Activated T-cell treated with anti-CD3 and anti-CD28 coated beads for 1 hour (primary cell): Measurements from ENCODE around the gene MED12L.

Experiments used
- DNase-seq: peaks from one replicate; pipeline ENCODE4 v3.0.0-alpha.2; 2020; ENCODE audit warnings: low read depth

The MED12L gene

DNA sequence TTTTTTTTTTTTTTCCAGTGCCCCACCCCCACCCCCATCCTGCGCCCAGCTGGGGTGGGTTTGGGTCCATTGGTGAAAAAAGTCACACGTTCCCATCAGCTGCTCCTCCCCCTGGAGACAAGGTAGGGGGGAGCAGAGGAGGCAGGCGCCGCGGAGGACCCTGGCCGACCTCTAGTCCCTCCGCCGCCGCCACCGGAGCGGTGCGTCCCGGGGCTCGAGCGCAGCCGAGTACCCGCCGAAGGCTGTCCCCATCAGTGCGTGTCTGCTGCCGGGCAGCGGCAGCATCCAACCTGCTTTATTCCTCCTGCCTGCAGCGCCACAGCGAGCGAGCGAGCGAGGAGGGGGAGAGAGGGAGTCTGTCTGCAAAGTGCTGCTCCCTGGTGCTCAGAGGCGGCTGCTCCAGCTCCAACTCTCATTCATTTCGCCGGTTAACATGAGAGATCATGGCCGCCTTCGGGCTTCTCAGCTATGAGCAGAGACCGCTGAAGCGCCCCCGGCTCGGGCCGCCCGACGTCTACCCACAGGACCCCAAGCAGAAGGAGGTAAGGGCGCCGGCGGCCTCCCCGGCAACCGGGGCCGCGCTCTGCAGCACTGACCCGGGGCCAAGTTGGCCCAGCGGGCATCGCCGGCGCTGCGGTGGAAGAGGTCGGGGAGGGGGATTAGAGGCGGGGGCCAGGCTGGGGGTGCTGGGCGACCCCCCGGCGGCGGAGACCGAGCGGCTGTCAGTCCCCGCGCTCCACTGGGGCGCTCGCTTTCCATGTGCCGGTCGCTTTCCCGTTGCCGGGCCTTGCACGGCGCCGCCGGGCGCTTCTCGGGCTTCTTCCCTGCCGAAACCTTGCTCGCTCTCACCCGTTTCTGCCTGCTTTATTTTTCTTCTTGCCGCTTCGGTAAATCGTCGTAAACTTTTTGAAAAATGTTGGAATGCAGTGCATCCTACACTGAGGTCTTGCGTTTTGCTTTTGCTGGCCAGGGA lies 1.3 kb downstream of the MED12L start:
- DNase-seq, result peak; percentile 39

DNA sequence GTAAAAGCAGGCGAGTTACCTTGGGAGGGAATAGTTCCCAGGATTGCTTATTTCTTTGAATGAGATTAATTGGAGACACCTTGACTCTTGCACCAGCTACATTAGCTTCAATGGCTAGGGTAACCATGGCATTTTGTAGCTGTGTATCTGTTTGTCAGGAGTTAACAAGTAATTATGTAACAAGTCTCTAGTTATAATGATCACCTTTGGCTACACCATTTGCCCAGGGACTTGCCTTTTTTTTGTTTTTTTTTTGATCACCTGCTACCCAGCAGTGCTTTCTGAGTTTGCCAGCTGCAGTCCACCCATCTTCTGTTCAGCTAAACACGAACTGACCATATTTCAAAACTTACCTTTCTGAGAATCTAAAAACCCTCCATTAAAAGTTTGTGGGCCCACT lies 2.2 kb downstream of the MED12L start:
- no peak for DNase-seq

DNA sequence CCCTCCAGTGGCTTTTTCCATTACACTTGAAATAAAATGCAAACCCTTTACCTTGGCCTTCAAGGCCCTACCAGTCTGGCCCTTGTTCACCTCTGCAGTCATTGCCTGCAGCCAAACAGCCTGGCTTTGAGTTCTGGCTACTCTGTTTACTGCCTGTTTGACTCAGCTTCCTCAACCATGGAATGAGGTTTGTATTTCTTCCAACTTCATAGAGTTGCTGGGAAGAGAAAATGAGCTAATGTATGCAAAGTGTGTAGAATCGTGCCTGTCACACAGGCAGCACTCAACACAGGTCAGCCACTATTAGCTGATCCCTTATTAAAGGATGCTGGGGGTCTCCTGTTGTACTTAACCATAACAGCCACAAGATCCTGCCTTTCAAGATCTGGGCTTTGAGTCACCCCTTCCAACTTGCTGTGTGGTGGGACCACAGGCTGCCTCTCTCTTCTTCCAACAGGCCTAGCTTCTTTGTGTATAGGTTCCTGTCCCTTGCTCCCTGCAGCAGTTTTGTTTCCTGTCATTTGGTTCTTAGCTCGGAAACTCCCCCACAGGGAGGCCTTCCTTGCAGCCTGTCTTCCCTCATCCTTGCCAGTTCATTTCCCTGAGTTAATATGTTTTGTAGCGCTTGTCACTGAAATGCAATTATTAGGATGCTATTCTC lies 6.4 kb downstream of the MED12L start:
- no peak for DNase-seq

DNA sequence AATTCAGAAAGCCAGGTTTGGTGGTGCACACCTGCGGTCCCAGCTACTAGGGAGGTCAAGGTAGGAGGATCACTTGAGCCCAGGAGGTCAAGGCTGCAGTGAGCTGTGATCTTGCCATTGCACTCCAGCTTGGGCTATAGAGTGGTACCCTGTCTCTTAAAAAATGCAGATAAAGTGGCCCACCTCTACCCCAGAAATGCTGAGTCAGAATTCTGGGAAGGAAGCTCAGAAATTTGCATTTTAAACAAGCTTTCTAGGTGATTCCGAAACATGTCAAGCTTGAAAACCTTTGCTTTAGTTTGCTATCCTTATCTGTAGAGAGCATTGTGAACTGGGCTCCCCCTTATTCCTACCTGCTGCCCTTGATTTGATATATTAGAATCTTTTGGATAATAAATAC lies 7.7 kb downstream of the MED12L start:
- DNase-seq, result no peak

DNA sequence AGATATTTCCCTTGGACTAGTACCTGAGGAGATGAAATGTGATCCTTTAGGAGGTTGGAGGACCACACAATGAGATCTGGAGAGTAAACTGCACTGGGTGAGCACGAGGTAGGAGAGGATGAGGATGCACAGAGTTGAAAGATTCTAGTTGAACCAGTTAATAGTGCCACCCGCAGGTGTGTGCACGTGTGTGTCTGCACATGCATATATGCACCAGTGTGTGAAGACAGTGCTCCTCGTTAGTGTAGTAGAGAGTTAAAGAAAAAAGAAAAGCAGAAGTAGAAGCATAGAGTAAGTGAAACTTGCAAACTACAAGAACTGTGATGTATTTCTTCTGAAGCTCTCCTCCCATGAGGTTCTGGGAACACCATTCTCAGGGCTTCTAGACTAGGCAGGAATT lies 8.4 kb downstream of the MED12L start:
- DNase-seq, result no peak

DNA sequence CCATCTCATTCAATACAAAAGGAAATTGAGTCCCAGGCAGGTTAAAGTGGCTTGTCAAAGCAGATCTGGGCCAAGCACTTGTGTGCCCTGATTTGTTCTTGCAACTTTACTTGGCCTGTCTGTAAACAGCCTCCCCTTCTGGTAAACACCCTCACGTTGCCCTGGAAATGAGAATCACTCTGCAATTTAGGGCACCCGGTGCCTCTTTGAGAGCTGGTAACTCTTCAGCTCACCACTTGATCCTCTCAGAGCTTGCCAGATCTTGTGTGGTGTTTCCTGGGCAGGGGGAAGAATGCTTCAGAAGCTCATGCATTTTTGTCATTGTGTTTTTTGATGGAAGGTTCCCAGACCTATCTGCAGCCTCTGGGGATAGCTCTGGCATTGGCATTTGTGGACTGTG lies 11.3 kb downstream of the MED12L start:
- no peak for DNase-seq

DNA sequence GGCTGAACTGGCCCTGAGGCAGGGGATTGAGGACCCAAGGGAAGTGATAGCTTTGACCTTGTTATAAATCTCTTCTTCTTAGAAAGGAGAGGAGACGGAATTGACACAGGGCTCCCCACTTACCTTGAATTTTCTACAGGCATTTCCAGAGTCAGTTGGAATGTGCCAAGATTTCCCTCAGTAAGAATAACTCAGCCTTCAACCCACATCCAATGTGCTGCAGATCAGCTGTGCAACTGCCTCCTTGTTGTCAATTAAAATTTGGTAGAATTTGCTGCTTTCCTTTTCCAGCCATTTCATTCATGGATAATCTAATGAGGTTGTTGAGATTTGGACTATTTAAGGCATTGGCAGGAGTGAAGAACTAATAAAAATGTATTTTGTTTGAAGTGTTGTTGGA lies 14.6 kb downstream of the MED12L start:
- DNase-seq, result no peak

DNA sequence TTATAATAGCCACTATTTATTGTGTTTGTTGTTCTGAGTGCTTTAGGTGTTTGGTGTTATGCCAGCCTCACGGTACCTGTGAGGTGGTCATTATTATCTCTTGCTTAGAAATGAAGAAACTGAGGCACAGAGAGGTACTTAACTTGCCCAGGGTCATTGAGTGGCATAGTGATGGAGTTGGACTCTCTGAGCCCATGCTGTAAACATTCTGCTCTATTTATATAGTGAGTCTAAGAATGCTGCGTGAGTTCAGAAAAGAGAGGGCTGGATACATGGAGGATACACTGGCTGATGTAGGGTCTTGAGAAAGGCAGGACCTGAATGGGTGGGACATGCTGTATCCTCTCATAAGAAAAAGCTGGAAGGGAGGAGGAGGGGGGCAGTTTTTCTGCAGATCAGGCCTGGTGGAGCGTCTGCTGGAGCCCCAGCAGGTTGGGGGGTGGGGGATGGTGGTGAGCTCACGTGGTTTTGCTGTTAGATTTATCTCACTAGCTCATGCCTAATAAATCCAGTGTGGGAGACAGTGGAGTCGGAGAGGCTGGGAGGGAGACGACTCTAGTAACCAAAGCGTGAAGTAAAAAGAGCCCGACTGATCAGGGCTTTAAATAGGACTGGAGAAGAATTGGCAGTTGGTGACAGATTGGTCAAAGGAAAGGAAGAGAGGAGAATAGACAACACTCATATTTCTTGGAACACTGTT lies 16.0 kb downstream of the MED12L start:
- DNase-seq, result no peak

DNA sequence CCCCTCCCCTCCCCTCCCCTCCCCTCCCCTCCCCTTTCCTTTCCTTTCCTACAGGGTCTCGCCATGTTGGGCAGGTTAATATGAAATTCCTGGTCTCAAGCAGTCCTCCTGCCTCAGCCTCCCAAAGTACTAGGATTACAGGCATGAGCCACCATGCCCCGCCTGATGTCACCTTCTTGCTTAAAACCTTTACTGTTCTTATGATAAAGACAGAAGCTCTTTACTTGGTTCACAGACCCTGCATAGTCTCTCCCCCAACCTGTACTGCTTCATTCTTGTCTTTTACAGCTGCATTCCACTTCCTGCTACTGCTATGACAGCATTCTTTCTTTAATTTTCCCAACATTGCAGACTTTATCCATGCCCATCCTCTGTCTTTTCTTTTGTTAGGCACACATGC lies 20.8 kb downstream of the MED12L start:
- DNase-seq, result no peak

DNA sequence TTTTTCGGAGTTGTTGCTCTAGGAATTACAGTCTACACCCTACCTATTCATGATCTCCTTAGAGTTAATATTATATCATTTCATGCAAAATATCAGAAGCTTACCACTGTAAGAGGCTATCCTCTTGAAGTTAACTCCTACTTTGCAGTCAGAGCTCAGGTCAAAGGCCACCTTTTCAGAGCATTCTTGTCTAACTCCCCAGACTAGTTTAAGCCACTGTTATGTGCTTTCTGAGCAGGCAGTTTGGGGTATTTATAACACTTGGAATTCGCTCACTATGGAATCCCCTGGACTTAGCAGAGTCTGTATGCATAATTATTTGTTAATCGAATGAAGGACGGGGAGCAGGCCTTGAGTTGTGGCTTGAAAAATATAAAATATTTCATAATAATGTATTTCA lies 21.7 kb downstream of the MED12L start:
- DNase-seq, result no peak

DNA sequence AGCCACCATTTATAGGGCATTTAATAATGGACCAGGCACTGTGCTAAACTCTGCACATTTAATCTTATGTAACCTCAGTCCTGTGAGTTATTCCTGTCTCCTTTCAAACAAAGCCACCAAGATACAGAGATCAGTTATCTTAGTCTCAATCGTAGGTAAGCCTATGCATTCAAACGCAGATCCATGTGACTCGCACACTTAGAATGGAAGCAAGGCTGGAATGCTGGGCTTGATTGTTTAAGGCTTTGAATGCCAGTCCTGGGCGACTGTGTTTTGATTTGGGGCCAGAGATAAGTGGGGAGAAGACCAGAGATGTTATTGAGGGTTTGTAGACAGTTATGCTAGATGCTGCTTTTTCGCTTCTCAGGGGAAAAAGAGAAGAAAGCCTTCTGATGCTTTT lies 22.2 kb downstream of the MED12L start:
- no peak for DNase-seq

DNA sequence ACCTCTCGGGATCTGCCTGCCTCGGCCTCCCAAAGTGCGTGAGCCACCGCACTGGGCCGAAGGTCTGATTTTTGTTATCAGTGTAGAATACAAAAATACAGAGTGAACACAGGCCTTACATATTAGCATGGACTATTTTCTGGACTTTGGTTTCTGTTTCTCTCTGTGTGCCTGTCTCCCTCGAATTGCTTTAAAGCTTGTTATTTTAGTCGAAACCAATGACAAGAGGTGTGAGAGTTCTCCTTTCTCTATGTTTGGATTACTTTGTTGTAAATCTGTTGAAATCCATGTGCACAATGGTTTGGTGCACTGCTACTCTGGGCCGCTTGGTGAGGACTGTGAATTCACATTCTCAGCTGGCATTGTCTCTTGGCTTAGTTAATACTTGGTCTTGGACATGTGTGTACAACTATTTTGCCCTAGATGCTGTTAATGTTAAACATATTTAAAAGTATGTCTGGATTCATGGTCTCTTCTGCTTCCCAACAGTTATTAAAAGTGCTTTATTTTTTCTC lies 23.9 kb downstream of the MED12L start:
- no peak for DNase-seq

DNA sequence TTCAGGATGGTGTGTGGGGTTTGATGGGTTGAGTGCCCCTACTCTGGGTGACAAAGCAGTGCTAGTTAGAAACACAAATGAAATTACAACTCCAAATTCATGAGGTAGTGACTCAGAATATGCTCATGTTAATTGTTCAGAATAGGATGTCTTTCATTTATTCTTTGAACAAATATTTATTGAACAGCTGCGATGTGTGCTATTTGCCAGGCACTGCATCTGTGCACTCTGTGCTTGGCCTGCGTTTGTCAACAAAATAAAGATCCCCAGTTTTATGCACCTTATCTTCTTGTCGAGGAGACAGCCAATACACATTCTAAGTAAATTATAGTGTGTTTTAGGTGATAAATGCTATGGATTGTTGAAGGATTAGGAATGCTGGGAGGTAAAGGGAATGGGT lies 27.3 kb downstream of the MED12L start:
- no peak for DNase-seq

DNA sequence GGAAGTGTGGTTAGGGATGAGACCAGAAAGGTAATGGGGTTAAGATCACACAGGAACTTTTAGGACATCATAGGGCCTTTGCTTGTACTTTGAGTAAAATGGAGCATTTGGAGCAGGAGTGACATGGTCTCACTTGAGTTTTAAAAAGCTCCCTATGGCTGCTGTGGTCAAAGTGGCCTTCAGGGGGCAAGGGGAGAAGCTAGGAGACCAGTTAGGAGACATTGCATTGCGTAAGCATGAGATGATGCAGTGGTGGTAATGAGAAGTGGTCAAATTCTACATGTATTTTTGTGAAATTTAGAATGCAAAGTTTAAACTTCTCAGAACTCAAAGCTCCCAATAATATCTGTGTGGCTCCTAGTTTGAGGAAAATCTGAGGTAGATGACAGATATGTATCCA lies 27.9 kb downstream of the MED12L start:
- no peak for DNase-seq

DNA sequence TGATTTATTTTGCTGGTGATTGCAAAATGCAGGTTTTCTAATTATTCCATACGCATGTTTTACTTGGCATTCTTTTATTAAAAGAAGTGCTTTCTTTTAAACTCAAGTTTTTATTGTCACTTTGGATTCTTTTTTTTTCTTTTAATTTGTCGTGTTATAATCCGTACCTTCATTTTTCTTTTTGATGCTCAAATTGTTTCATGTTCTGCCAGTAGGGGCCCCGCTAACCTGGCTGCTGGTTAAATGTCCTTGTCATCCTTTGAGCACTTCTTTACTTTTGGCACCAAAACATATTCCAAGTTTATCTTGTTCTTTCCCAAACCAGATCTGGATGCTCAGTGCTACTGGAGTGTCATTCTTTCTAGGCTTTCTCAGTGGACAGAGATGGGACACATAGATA lies 31.6 kb downstream of the MED12L start:
- DNase-seq, result no peak

DNA sequence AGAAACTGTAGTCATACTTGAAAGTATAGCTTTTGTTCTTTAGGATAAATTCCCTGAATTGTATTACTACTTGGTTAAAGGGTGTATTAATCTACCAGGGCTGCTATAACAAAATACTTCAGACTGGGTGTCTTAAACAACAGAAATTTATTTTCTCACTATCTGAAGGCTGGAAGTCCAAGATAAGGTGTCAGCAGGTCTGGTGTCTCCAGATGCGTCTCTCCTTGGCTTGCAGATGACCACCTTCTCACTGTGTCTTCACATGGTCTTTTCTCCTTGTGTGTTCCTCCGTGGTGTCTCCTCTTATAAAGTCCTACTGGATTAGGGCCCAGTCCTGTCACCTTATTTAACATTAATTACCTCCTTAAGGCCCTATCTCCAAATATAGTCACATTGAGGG lies 33.7 kb downstream of the MED12L start:
- DNase-seq, result no peak

DNA sequence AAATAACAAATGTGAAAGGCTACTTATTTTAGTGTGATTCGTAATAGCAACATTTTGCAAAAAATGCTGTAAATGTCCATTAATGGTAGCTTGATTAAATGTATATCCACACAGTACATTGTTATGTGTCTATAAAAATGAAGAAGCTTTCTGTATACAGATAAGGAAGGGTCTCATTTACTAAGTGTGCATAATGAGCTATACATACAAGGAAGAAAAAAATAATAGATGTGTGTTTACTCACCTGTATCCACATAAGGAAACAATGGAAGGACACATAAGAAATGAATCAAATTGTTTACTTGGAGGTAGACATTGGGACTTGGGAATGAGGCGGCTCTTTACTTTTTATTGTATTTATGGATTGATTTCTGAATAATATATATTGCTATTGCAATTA lies 34.9 kb downstream of the MED12L start:
- DNase-seq, result no peak

DNA sequence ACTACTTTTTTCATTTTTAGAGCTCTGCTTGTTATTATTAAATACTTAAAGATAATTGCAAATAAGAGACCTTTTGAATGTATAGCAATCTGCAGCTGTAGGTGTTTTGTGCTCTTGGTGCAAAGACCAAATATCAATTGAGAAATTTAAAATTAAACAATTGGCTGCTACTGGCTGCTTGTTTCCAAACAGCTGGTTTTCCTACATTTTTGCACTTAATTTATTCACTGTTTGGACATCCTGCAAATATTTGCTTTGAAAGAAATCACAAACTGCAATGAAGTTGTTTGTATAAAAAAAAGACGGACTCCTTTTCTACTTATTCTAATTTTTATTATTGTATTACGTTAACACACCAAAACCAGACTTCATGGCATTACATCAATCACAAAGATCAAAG lies 35.6 kb downstream of the MED12L start:
- DNase-seq, result no peak

DNA sequence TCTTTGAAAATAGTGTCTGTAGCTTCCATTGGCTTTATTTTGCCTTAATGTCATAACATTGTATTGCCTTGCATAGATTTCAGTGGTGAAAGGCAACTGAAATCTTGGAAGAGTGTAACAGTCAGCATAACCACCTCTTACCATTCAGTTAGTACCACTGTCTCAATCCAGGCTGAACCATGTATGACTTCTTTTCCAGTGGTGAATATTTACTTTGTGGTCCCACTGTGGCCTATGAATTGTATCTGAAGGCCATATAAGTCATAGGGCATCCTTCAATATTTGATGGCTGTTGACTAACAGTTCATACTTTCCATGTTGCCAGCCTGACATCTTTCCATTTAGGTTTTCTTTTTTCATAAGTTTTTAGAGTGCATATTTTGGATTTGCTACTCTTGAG lies 38.4 kb downstream of the MED12L start:
- no peak for DNase-seq

DNA sequence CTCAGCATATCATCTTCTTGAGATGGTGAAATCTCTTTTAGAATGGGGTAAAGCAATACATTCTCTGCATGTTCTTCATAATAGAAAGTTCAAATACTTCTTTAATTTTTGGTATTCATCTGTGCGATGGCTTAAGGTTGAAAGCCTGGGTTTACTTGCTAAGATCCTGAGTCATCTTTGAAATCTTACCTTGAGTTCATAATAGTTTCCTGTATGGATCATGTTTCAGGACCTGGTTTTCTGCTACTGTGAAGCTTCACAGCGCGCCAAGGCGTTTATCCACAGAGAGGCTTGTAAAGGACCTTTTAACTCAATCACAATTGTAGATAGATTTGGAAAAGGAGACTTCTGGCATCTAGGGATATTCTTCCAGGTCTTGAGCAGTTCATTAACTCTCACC lies 39.0 kb downstream of the MED12L start:
- DNase-seq, result no peak

DNA sequence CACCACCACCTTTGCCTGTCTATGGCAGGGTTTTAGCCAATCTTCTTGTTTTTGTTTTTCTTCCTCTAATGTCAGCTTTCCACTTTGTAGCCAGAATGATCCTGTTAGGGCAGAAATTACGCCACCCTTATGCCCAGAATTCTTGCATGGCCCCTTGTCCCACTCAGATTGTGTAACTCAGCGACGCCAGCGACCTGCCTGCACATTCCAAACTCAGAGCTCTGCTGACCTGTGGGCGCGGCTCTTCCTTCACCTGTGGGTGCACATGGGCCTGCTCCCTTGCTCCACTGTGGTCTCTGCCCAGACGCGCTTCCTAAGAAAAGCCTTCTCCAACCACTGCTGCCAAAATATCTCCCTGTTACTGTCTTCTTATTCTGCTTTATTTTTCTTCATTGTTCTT lies 45.0 kb downstream of the MED12L start:
- DNase-seq, result no peak

DNA sequence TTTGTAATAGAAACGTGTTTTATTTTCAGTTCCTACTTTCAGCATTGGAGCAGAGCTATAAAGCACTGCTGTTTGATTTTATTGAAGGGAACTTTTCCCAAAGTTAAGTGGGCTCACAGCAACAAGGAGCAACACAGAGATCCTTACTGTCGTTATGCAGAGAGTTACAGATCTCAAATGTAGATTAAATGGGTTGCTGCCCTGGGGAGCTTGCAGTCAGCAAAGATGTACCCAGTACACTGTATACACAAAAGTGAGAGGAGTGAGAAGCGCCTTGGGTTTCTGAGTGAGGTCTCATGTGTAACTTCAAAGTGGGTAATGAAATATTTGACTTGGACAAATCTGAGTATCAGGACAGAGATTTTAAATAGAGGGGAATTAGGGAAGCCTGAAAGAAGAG lies 47.7 kb downstream of the MED12L start:
- no peak for DNase-seq

DNA sequence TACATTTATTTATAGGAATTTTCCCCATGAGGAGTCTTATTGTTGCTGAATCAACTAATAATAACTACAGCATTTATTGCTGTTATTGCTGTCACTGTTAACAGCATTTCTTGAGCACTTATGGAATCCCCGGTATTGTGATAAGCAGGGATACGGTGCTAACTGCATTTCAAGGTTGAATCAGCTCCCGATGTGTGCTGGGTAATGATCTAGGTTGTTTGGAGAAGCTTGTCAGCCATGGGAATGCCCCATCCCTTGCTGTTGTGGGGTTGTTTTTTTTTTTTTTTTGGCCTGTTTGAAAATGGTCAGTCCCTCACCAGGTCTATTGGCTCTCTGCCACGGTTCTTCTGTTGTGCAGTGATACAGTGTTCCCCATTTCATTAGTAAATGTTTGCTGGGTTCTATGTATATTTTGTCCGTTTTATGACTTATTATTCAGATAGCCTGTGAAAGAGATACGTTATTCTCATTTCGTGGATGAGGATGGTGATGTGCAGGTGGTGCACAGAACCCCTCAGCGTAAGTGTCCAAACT lies 48.5 kb downstream of the MED12L start:
- no peak for DNase-seq
